ENCODE results near the gene IGFBP4. TPM values are rescaled to one million over a fixed set of nuclear protein-coding genes. Genes with fewer than 3 reads are reported as not detected.

IGFBP4 gene
- total and polyA plus RNA-seq, 2 of the 13 experiments (the other 11 are each of a cell fraction or from before 2014, with no cell fraction given) = 4.1 to 49.0 TPM

DNA sequence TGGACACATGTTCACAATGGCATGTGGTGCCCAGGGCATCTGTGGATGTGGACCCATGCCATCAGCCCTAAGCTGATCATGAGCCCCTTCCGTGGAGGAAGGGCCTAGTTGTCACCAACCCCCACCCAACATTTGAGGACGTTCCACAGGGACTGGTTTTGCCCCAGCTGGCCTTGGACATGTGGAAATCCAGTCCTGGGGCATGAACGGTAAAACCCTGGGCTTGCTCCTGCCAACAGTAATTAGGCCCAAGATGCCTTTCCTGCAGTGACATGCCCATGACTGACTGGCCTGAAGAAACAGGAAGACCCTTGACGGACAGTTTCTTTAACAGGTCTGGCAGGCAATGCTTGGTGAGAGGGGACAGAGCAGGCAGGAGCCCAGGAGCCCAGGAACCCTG is 50.4 kb downstream of the IGFBP4 start:
- H3K27ac ChIP-seq (ENCODE audit: extremely low read length, insufficient read depth, low read length) = no peak overlapping the region
- H3K79me2 ChIP-seq (ENCODE audit: insufficient read depth, low read length) = no peaks in the 10 kb centered on the region
- no peak overlapping the region for H3K9ac ChIP-seq (ENCODE audit: insufficient read depth, low read depth, low read length)
- no peak overlapping the region for H3K4me3 ChIP-seq (replicated peaks in 1 of 3; ENCODE audit: insufficient read depth in 1 of 3, low read depth in 2 of 3, low read length in 3 of 3)
- no peak for ATAC-seq
- DNase-seq (ENCODE audit: low spot score) = no peak
- in situ Hi-C loops (cut with HindIII; ENCODE audit: extremely low pct_ligation_motif_present, low pct_unique_long_range_greater_than_20kb) (no loop called here), intact Hi-C loops (cut with micrococcal nuclease; ENCODE audit: unreplicated experiment) (no loop called here)
- no peaks in the 10 kb centered on the region for H3K27me3 ChIP-seq (ENCODE audit: control insufficient read depth in 1 of 2, insufficient read depth in 2 of 2, low read length in 2 of 2)
- FAIRE-seq = no peak
- POLR2A ChIA-PET = interaction anchor here (1.7 kb wide), 1 partner anchor 8 kb away, joined by 3 read pairs; the partner anchor contains the start of gene TNS4
- H3K4me2 ChIP-seq (ENCODE audit: low read depth, low read length) = no peak overlapping the region
- TF ChIP-seq ZNF282 (IDR thresholded peaks at IDR 0.05; ENCODE audit: partially characterized antibody) = no peak
- no peak for TF ChIP-seq CBX2 (IDR thresholded peaks at IDR 0.05; ENCODE audit: low read depth, low read length)
- no peak for TF ChIP-seq CBX2 (CRISPR knock-in tag; IDR thresholded peaks at IDR 0.05; ENCODE audit: low read depth)
- TF ChIP-seq ELF4 (CRISPR knock-in tag; IDR thresholded peaks at IDR 0.05; ENCODE audit: borderline replicate concordance) = no peak
- TF ChIP-seq ZNF879 (CRISPR knock-in tag; IDR thresholded peaks at IDR 0.05) = no peak
- H3K9me3 ChIP-seq (ENCODE audit: low read length) = no peaks in the 10 kb centered on the region
- peaks cover 30% of the 10 kb centered on the region for H3K4me1 ChIP-seq (ENCODE audit: insufficient read depth, low read length)
- H3K36me3 ChIP-seq (replicated peaks in 1 of 2; ENCODE audit: control insufficient read depth in 1 of 2, insufficient read depth in 2 of 2, low read length in 2 of 2) = no peaks in the 10 kb centered on the region
- CTCF ChIA-PET (ENCODE audit: low intra/inter-chr PET ratio, low total read pairs) = no interaction called here
- H2AFZ ChIP-seq (ENCODE audit: low read length) = no peak overlapping the region
- no TSS peak for BruUV-seq (replicated peaks)
- WGBS (ENCODE audit: low lambda C conversion rate) = 62% methylated on average over 4 of the region's 4 CpGs
- H4K20me1 ChIP-seq (ENCODE audit: insufficient read depth, low read length) = no peaks in the 10 kb centered on the region

DNA sequence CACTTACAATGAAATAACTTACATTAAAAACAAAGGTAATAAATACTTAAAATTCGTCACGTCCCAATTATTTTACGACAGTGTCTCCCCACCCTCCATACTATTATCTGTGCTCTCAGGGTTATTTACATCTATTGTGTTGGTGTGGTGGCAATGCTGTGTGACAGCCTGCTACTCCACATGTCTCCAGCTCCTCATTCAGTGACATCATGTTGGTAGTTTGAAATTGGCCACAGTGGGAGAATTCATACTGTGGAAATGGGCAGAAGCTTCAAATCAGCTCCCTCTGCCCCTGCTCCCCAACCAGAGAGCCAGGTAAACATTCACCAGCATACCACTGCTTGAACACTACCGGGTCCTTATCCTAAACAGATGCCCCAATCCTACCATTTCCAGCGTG is 51.9 kb downstream of the IGFBP4 start:
- Histone ChIP-seq H3K9ac (ENCODE audit: insufficient read depth, low read depth, low read length) (no peak overlapping the region), H3K36me3 (replicated peaks in 1 of 2; ENCODE audit: control insufficient read depth in 1 of 2, insufficient read depth in 2 of 2, low read length in 2 of 2) (no peaks in the 10 kb centered on the region), H3K27ac (ENCODE audit: extremely low read length, insufficient read depth, low read length) (no peak overlapping the region), H3K27me3 (ENCODE audit: control insufficient read depth in 1 of 2, insufficient read depth in 2 of 2, low read length in 2 of 2) (no peaks in the 10 kb centered on the region; a peak in 1 of 5 replicates), H2AFZ (ENCODE audit: low read length) (no peak overlapping the region), H3K4me1 (ENCODE audit: insufficient read depth, low read length) (peaks cover 40% of the 10 kb centered on the region), H3K4me2 (ENCODE audit: low read depth, low read length) (no peak overlapping the region), H3K9me3 (ENCODE audit: low read length) (no peaks in the 10 kb centered on the region), H4K20me1 (ENCODE audit: insufficient read depth, low read length) (no peaks in the 10 kb centered on the region), H3K79me2 (ENCODE audit: insufficient read depth, low read length) (no peaks in the 10 kb centered on the region), H3K4me3 (replicated peaks in 1 of 3; ENCODE audit: insufficient read depth in 1 of 3, low read depth in 2 of 3, low read length in 3 of 3) (no peak overlapping the region)
- DNase-seq (ENCODE audit: low spot score) (no peak), FAIRE-seq (no peak), ATAC-seq (no peak)
- POLR2A ChIA-PET = interaction anchor here (1.1 to 1.3 kb wide), 2 partner anchors 17 to 38 kb away, joined by 3 to 5 read pairs; no protein-coding TSS in a partner anchor
- WGBS (ENCODE audit: low lambda C conversion rate) = 65% methylated on average over 5 of the region's 5 CpGs
- TF ChIP-seq ONECUT2 (CRISPR knock-in tag; IDR thresholded peaks at IDR 0.05) = no peak
- TF ChIP-seq ZNF230 (CRISPR knock-in tag; IDR thresholded peaks at IDR 0.05) = no peak
- in situ Hi-C loops (cut with HindIII; ENCODE audit: extremely low pct_ligation_motif_present, low pct_unique_long_range_greater_than_20kb) (no loop called here), intact Hi-C loops (cut with micrococcal nuclease; ENCODE audit: unreplicated experiment) (no loop called here)
- BruUV-seq (replicated peaks) = no TSS peak
- CTCF ChIA-PET (ENCODE audit: low intra/inter-chr PET ratio, low total read pairs) = no interaction called here

Measured in HepG2 (cell line).